HG03139 (cell line): Measurements from ENCODE around the gene ARHGAP18.

Experiments
- ATAC-seq: cut with Tn5 transposase; IDR thresholded peaks from one replicate; pipeline ENCODE4 v1.9.1; 2021; ENCODE audit not compliant: unreplicated experiment

Gene ARHGAP18

GRCh38 chr6:129725341-129725740 lies 15.4 kb upstream of the ARHGAP18 start:
- no peak for ATAC-seq

- no peak for ATAC-seq
Measured at GRCh38 chr6:129719692-129720091, 9.7 kb upstream of the ARHGAP18 start.

- ATAC-seq, result no peak
Measured at GRCh38 chr6:129717277-129717676, 7.3 kb upstream of the ARHGAP18 start.

- no peak for ATAC-seq
Measured at GRCh38 chr6:129713806-129714333, 3.9 kb upstream of the ARHGAP18 start.

DNA sequence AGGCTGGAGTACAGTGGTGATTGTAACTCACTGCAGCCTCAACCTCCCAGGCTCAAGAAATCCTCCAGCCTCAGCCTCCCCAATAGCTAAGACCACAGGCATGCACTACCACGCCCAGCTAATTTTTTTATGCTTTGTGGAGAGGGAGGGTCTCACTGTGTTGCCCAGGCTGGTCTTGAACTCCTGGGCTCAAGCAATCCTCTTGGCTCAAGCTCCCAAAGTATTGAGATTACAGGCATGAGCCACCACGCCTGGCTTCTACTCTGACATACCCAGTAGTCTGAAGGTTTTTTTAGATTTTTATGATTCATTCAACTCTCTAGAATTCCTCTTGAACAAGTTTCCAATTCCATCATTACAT lies 1.3 kb upstream of the ARHGAP18 start:
- ATAC-seq, result no peak

GRCh38 chr6:129710450-129711270 lies 683 bp upstream of the ARHGAP18 start:
- no peak for ATAC-seq

DNA sequence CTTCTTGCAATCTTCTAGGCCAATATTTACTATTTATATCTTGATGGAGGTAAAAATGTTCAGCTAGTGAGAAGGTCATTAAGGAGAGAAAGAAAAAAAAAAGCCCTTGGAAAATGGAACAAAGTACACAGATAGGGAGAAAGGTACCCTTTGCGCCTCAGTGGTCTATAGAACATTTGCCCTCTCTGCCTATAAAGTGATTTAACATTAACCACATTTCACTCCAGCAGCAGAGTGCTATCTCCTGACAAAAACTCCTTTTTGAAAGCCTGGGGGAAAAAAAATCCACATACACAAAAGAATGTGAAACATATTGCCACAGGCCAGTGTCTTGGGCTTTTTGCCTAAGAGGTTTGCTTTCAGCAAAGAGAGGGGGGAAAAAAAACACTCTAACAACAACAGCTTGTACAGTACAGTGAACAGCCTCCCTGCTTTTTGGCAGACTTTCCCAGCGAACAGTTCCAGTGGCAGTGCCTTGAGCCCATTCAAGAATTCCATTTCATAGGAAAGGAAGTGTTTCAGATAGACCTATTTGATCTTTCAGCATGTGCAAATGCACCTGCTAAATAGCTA lies 695 bp downstream of the ARHGAP18 start:
- ATAC-seq, result peak; percentile 5

DNA sequence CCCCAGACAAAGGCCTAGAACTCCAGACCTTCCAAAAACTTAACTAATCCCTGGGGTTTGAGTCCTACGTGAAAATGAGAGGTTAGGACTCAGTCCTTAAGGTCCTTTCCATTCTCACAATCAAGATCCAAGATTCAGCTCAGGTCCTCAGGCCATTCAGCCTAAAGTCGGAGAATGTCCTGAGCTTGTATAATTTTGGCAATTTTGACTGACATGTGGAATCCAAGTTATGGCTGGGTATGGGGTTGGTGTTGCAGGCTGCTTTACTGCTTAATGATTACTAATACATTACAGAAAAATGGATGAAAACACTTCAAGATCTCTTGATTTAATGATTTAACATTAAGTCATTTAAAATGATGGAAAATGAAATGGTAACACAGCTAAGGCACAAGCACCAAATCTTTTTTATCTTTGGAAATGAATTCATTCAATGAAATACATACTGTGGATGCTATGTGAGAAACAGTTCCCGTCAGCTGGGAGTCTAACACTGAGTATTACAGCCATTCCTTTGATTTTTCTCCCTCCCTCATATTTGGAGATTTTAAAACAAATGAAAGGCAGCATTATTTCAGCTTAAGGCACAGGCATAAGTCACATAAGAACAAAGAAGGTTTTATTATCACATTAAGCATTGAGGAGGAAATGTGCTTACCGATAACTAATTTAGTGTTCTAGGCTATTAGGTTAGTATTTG lies 1.3 kb downstream of the ARHGAP18 start:
- ATAC-seq, result no peak

DNA sequence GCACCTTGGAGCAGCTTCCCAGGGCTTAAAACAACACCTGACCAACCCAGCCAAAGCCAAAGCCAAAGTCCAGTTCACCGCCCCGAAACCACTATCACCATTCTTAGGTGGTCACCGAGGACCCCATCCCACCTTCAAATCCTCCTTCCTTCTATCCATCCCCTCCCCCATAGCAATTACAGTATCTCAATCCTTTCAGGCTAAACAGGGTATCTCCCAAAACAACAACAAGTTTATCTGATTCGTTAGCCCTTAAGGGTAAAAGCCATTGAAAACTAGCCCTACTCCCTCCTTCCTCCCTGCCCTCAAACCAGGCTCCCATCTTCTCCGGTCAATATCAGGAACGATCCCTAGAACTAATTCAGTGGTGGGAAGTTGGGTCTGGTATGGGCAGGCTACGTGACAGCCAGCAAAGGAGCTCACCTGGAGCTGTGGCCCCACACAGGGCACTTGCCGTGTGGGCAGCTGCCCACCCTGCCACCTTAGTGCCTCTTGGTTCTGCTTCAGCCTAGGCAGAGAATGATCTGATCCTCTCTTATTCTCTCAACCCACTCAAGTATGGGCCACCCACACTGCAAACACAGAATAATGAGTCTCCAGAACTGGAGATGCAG lies 2.0 kb downstream of the ARHGAP18 start:
- no peak for ATAC-seq

- ATAC-seq, result no peak
Measured at GRCh38 chr6:129707028-129707427, 2.9 kb downstream of the ARHGAP18 start.

DNA sequence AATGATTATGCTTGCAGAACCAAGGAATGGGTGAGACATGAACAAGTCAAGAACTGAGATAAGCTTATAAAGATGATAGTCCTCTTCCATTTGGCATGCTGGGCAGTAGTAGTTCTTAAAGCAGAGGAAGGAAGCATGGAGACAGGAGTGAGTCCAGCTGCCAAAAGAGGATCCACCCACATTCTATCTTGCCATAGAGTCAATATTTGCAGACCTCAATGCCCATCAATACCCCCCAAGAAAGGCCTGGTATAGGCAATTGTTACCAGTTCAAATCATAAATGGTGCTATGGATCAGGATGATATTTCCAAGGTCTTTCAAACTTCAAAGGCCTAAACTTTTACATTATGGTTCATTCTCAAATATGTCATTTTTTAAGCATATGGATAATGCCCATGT lies 4.8 kb downstream of the ARHGAP18 start:
- no peak for ATAC-seq

GRCh38 chr6:129704708-129705107 lies 5.3 kb downstream of the ARHGAP18 start:
- no peak for ATAC-seq

DNA sequence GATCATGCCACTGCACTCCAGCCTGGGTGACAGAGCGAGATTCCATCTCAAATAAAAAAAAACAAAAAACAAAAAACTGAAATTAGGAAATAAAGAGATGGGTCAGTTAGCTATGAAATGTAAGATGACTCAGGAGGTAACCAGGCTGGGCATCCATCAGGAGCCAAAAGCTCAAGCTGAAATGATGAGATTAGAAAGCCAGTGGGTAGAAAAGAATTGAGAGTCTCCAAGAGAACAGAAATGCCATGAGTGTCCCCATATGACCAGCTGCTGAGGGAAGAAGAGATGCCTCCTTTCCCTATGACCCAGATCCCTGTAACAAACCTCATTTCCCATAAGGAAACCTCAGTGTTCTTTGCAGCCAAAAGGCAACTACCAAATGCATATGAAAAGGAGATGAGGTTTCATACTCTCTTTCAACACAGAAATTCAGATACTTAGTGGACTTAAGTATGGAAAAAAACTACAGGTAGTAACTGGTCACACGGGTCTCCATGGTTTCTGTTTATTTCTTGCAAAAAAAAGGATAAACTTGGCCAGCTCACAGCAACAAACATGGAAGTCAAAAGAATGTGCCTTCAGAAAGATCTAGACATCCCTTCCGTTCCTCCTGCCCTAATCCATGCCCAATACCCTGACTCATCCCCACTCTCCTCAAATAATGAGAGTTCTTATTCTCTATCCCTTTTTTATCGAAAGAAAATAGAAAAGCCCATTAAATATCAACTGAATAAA lies 8.1 kb downstream of the ARHGAP18 start:
- ATAC-seq, result no peak

GRCh38 chr6:129700666-129701065 lies 9.3 kb downstream of the ARHGAP18 start:
- no peak for ATAC-seq

DNA sequence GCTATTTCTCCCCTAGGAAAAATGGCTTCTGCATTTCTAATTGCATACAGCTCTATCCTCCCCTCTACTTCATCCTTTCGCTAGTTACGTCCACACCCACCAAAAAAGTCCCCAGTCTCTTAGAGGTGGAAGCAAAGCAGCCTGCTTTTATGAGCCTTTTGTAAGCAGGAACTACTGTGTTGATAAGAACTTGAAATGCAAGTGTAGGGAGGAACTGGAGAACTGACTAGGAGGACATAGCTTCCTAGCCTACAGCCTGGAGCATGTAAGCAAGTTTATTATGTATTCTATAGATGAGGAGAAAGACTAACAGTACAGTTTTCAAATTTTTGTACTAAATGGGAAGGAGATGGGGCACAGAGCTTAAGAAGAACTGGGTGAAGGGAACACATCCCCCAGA lies 10.3 kb downstream of the ARHGAP18 start:
- ATAC-seq, result no peak

- ATAC-seq, result no peak
Measured at GRCh38 chr6:129698430-129698829, 11.5 kb downstream of the ARHGAP18 start.

- no peak for ATAC-seq
Measured at GRCh38 chr6:129697788-129698187, 12.2 kb downstream of the ARHGAP18 start.

- no peak for ATAC-seq
Measured at GRCh38 chr6:129696843-129697242, 13.1 kb downstream of the ARHGAP18 start.

- ATAC-seq, result no peak
Measured at GRCh38 chr6:129696028-129696418, 14.0 kb downstream of the ARHGAP18 start.

GRCh38 chr6:129695373-129696027 lies 14.5 kb downstream of the ARHGAP18 start:
- ATAC-seq, result peak; percentile 45
